GM12878 (cell line): ENCODE data around the gene MRPL36. TPM values are rescaled to one million over a fixed set of nuclear protein-coding genes. Genes with fewer than 3 reads are reported as not detected.
A peak's percentile ranks its signal among the peaks of the same experiment; 100 is the strongest.

Source experiments
- ASH2L ChIP-seq: fragments of 300-600, 200-600 bp; sonication (generic); IDR thresholded peaks from 2 replicates; pipeline ENCODE4 v1.6.1; 2017; ENCODE audit warnings: low read depth, mild to moderate bottlenecking, borderline replicate concordance
- CREB1 ChIP-seq: IDR thresholded peaks from 2 replicates; pipeline ENCODE4 v1.6.1; 2012; ENCODE audit warnings: low read depth, mild to moderate bottlenecking, inconsistent platforms
- DPF2 ChIP-seq: fragments of 450-650 bp; IDR thresholded peaks from 2 replicates; pipeline ENCODE4 v1.6.1; 2017; ENCODE audit warnings: mild to moderate bottlenecking
- E4F1 ChIP-seq: fragments of 450-650 bp; IDR thresholded peaks from 2 replicates; pipeline ENCODE4 v1.6.1; 2018; ENCODE audit warnings: borderline replicate concordance, mild to moderate bottlenecking; ENCODE audit not compliant: partially characterized antibody
- HDAC6 ChIP-seq: fragments of 200-600 bp; sonication (generic); IDR thresholded peaks from one replicate; pipeline ENCODE4 v1.8.0; 2017; ENCODE audit warnings: antibody characterized with exemption; ENCODE audit not compliant: unreplicated experiment
- HDGF ChIP-seq: fragments of 450-650 bp; IDR thresholded peaks from 2 replicates; pipeline ENCODE4 v1.6.1; 2016; ENCODE audit warnings: antibody characterized with exemption
- KDM1A ChIP-seq: fragments of 200-600 bp; sonication (generic); IDR thresholded peaks from 2 replicates; pipeline ENCODE4 v1.6.1; 2016; ENCODE audit warnings: borderline replicate concordance
- MTA2 ChIP-seq: fragments of 450-650 bp; IDR thresholded peaks from 2 replicates; pipeline ENCODE4 v1.6.1; 2016; ENCODE audit warnings: low read depth, mild to moderate bottlenecking, moderate library complexity
- MYC ChIP-seq: IDR thresholded peaks from 2 replicates; pipeline ENCODE4 v1.6.1; 2011; ENCODE audit warnings: mild to moderate bottlenecking, low read length, moderate library complexity, inconsistent platforms; ENCODE audit not compliant: insufficient read depth, insufficient replicate concordance, insufficient read length, severe bottlenecking
- NKRF ChIP-seq: fragments of 450-650 bp; conservative IDR thresholded peaks from 2 replicates; pipeline ENCODE4 v1.6.1; 2017; ENCODE audit warnings: mild to moderate bottlenecking, moderate library complexity
- PAX8 ChIP-seq: fragments of 450-650 bp; IDR thresholded peaks from 2 replicates; pipeline ENCODE4 v1.6.1; 2017; ENCODE audit warnings: mild to moderate bottlenecking, moderate library complexity
- PKNOX1 ChIP-seq: fragments of 450-650 bp; IDR thresholded peaks from 2 replicates; pipeline ENCODE4 v1.6.1; 2016; ENCODE audit warnings: mild to moderate bottlenecking
- RAD51 ChIP-seq: fragments of 450-650 bp; IDR thresholded peaks from 2 replicates; pipeline ENCODE4 v1.6.1; 2016; ENCODE audit warnings: moderate library complexity, mild to moderate bottlenecking, inconsistent platforms
- RB1 ChIP-seq: fragments of 450-650 bp; formaldehyde crosslinking; IDR thresholded peaks from 2 replicates; pipeline ENCODE4 v1.6.1; 2017; ENCODE audit warnings: mild to moderate bottlenecking, borderline replicate concordance
- SIX5 ChIP-seq: IDR thresholded peaks from 2 replicates; pipeline ENCODE4 v1.6.1; 2011; ENCODE audit warnings: mild to moderate bottlenecking, low read depth, low read length, moderate library complexity; ENCODE audit not compliant: severe bottlenecking
- TAF1 ChIP-seq: IDR thresholded peaks from 2 replicates; pipeline ENCODE4 v1.6.1; 2011; ENCODE audit warnings: mild to moderate bottlenecking, low read depth, low read length, borderline replicate concordance
- YY1 ChIP-seq: IDR thresholded peaks from 2 replicates; pipeline ENCODE4 v1.6.1; 2011; ENCODE audit warnings: low read depth, mild to moderate bottlenecking, low read length
- ZBTB33 ChIP-seq: fragments of 450-650 bp; IDR thresholded peaks from 2 replicates; pipeline ENCODE4 v1.6.1; 2017; ENCODE audit warnings: mild to moderate bottlenecking
- polyA plus RNA-seq, 11 experiments: library from polyadenylated mRNA; depleted of rRNA in 4 of 11; unstranded in 6 of 11; stranded (reverse) in 5 of 11; fragments of >200 nt; fragmentation: Nextera tagmentation in 4 of 11; fragmentation: Illumina TruSeq in 1 of 11; extraction: Ambion mirVana in 4 of 11; extraction: Trizol in 1 of 11; gene quantifications; 1 replicate in 1 of 11; 2 replicates in 10 of 11; pipeline versions ENCODE4 v1.2.1 to v1.2.3, GENCODE V29; 2011 to 2016; ENCODE audit warnings: inconsistent platforms in 2 of 11, missing spikeins in 2 of 11, low read depth in 1 of 11
- total RNA-seq, 4 experiments: library from RNA; depleted of rRNA in 3 of 4; stranded (reverse); fragments of >200 nt in 3 of 4; fragmentation: Illumina TruSeq in 1 of 4; extraction: Trizol in 1 of 4; gene quantifications; 2 replicates each; pipeline versions ENCODE4 v1.2.1 to v1.2.3, GENCODE V29; 2013 to 2021

MRPL36 gene
- total and polyA plus RNA-seq, 10 of the 15 experiments (the other 5 are each of a cell fraction or from before 2014, with no cell fraction given) = 89.2 to 559 (median 152) TPM

- TF ChIP-seq HDGF (no peak), MTA2 (peak; percentile 58; the same call in 1 of the 2 replicates), SIX5 (peak; percentile 36), PKNOX1 (peak; percentile 74), ZBTB33 (no peak), MYC (peak; percentile 75), E4F1 (no peak), TAF1 (peak; percentile 78; the same call in 1 of the 2 replicates), HDAC6 (peak; percentile 31), PAX8 (no peak), YY1 (peak; percentile 97), DPF2 (0 out of 2 replicates have a peak, but pooled peaks have one; percentile 60), RAD51 (no peak), RB1 (no peak), KDM1A (no peak), CREB1 (no peak), NKRF (peak; percentile 88), ASH2L (peak; percentile 71; the same call in 1 of the 2 replicates)
- TF ChIP-seq, all 136 proteins: peak for 33
These were observed 1.8 kb upstream of the MRPL36 start, which contains the start of gene NDUFS6 (continued) for GRCh38 chr5:1801222-1801966.
